ENCODE data around the gene DBNDD2.

Gene DBNDD2

GRCh38 chr20:45409521-45410272 is 1.6 kb downstream of the DBNDD2 start:
- Histone ChIP-seq H3K9me3 (ENCODE audit: low read length) (no peaks in the 10 kb centered on the region), H3K27ac (ENCODE audit: low read depth, low read length, poor library complexity, severe bottlenecking) (no peak overlapping the region), H3K79me2 (ENCODE audit: insufficient read depth, low read length) (no peaks in the 10 kb centered on the region), H3K9me2 (ENCODE audit: low read depth, low read length) (no peaks in the 10 kb centered on the region), H4K20me1 (ENCODE audit: insufficient read depth, low read length) (no peaks in the 10 kb centered on the region), H2AFZ (ENCODE audit: low read length) (no peak overlapping the region), H3F3A (ENCODE audit: insufficient read depth, low read length) (no peaks in the 10 kb centered on the region), H3K27me3 (ENCODE audit: insufficient read depth, low read length) (peaks cover 9% of the 10 kb centered on the region; the same call in 1 of the 2 replicates), H3K4me2 (ENCODE audit: low read length) (no peak overlapping the region), H3K36me3 (ENCODE audit: insufficient read depth, low read length) (no peaks in the 10 kb centered on the region), H3K9ac (ENCODE audit: low read length) (no peak overlapping the region), H3K4me3 (ENCODE audit: low read depth, low read length, poor library complexity, severe bottlenecking) (no peak overlapping the region), H3K4me1 (ENCODE audit: insufficient read depth, low read length, severe bottlenecking) (peaks cover 13% of the 10 kb centered on the region)
- no peak for TF ChIP-seq EZH2 (IDR thresholded peaks at IDR 0.05; ENCODE audit: borderline replicate concordance, low read length)
- TF ChIP-seq CTCF (IDR thresholded peaks at IDR 0.05; ENCODE audit: low read length), result no peak

- H3K27ac ChIP-seq (ENCODE audit: low read depth, low read length, poor library complexity, severe bottlenecking), result no peak overlapping the region
- H3K36me3 ChIP-seq (ENCODE audit: insufficient read depth, low read length), result no peaks in the 10 kb centered on the region
- no peaks in the 10 kb centered on the region for H3K79me2 ChIP-seq (ENCODE audit: insufficient read depth, low read length)
- no peaks in the 10 kb centered on the region for H3K9me3 ChIP-seq (ENCODE audit: low read length)
- H3K9ac ChIP-seq (ENCODE audit: low read length), result no peak overlapping the region
- H4K20me1 ChIP-seq (ENCODE audit: insufficient read depth, low read length), result no peaks in the 10 kb centered on the region
- H3K9me2 ChIP-seq (ENCODE audit: low read depth, low read length), result no peaks in the 10 kb centered on the region
- H3K4me3 ChIP-seq (ENCODE audit: low read depth, low read length, poor library complexity, severe bottlenecking), result no peak overlapping the region
- H3K4me1 ChIP-seq (ENCODE audit: insufficient read depth, low read length, severe bottlenecking), result peaks cover 20% of the 10 kb centered on the region
- TF ChIP-seq EZH2 (IDR thresholded peaks at IDR 0.05; ENCODE audit: borderline replicate concordance, low read length) (no peak), CTCF (IDR thresholded peaks at IDR 0.05; ENCODE audit: low read length) (no peak)
- H3K27me3 ChIP-seq (ENCODE audit: insufficient read depth, low read length), result peaks cover 9% of the 10 kb centered on the region; the same call in 1 of the 2 replicates
- H3K4me2 ChIP-seq (ENCODE audit: low read length), result no peak overlapping the region
- no peaks in the 10 kb centered on the region for H3F3A ChIP-seq (ENCODE audit: insufficient read depth, low read length)
- H2AFZ ChIP-seq (ENCODE audit: low read length), result no peak overlapping the region
Observed at GRCh38 chr20:45410887-45411286, 2.8 kb downstream of the DBNDD2 start.

- Histone ChIP-seq H3K4me1 (ENCODE audit: insufficient read depth, low read length, severe bottlenecking) (peaks cover 24% of the 10 kb centered on the region), H3K27me3 (ENCODE audit: insufficient read depth, low read length) (peaks cover 5% of the 10 kb centered on the region; the same call in 1 of the 2 replicates), H3K4me3 (ENCODE audit: low read depth, low read length, poor library complexity, severe bottlenecking) (no peak overlapping the region), H3K36me3 (ENCODE audit: insufficient read depth, low read length) (no peaks in the 10 kb centered on the region), H4K20me1 (ENCODE audit: insufficient read depth, low read length) (no peaks in the 10 kb centered on the region), H3K79me2 (ENCODE audit: insufficient read depth, low read length) (peaks cover 14% of the 10 kb centered on the region), H3K9ac (ENCODE audit: low read length) (no peak overlapping the region), H3K27ac (ENCODE audit: low read depth, low read length, poor library complexity, severe bottlenecking) (no peak overlapping the region), H3K9me2 (ENCODE audit: low read depth, low read length) (no peaks in the 10 kb centered on the region), H3F3A (ENCODE audit: insufficient read depth, low read length) (no peaks in the 10 kb centered on the region), H2AFZ (ENCODE audit: low read length) (no peak overlapping the region), H3K4me2 (ENCODE audit: low read length) (no peak overlapping the region), H3K9me3 (ENCODE audit: low read length) (no peaks in the 10 kb centered on the region)
- TF ChIP-seq CTCF (IDR thresholded peaks at IDR 0.05; ENCODE audit: low read length) (no peak), EZH2 (IDR thresholded peaks at IDR 0.05; ENCODE audit: borderline replicate concordance, low read length) (no peak)
Observed at GRCh38 chr20:45412653-45413052, 4.6 kb downstream of the DBNDD2 start.

Data from OCI-LY1 (cell line).